A673 (cell line): ENCODE results near the gene DYRK1A.

Source experiments
- EZH2 ChIP-seq: fragments of 200-600 bp; sonication (generic); IDR thresholded peaks from 2 replicates; pipeline ENCODE4 v1.6.1; 2017; ENCODE audit warnings: borderline replicate concordance, low read depth, mild to moderate bottlenecking, mixed read lengths, antibody characterized with exemption, low read length; ENCODE audit not compliant: poor library complexity, severe bottlenecking
- TF ChIP-seq, protein P1 (sequence below): fragments of 300-800, 200-600 bp; sonication (generic); conservative IDR thresholded peaks from 2 replicates; pipeline ENCODE4 v1.5.1; 2017; ENCODE audit warnings: low read depth, mild to moderate bottlenecking, antibody characterized with exemption, low read length, moderate library complexity, mixed read lengths

- TF ChIP-seq, protein P1, sequence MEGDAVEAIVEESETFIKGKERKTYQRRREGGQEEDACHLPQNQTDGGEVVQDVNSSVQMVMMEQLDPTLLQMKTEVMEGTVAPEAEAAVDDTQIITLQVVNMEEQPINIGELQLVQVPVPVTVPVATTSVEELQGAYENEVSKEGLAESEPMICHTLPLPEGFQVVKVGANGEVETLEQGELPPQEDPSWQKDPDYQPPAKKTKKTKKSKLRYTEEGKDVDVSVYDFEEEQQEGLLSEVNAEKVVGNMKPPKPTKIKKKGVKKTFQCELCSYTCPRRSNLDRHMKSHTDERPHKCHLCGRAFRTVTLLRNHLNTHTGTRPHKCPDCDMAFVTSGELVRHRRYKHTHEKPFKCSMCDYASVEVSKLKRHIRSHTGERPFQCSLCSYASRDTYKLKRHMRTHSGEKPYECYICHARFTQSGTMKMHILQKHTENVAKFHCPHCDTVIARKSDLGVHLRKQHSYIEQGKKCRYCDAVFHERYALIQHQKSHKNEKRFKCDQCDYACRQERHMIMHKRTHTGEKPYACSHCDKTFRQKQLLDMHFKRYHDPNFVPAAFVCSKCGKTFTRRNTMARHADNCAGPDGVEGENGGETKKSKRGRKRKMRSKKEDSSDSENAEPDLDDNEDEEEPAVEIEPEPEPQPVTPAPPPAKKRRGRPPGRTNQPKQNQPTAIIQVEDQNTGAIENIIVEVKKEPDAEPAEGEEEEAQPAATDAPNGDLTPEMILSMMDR: no peak
- TF ChIP-seq EZH2: no peak
These were observed 139.4 kb downstream of the DYRK1A start for GRCh38 chr21:37505963-37506362.
